Measurements from ENCODE around the gene TMC6. TPM values are rescaled to one million over a fixed set of nuclear protein-coding genes. Genes with fewer than 3 reads are reported as not detected.

Gene TMC6
- total and polyA plus RNA-seq, 2 of the 13 experiments (the other 11 are each of a cell fraction or from before 2014, with no cell fraction given) = 48.4 to 99.1 TPM

DNA sequence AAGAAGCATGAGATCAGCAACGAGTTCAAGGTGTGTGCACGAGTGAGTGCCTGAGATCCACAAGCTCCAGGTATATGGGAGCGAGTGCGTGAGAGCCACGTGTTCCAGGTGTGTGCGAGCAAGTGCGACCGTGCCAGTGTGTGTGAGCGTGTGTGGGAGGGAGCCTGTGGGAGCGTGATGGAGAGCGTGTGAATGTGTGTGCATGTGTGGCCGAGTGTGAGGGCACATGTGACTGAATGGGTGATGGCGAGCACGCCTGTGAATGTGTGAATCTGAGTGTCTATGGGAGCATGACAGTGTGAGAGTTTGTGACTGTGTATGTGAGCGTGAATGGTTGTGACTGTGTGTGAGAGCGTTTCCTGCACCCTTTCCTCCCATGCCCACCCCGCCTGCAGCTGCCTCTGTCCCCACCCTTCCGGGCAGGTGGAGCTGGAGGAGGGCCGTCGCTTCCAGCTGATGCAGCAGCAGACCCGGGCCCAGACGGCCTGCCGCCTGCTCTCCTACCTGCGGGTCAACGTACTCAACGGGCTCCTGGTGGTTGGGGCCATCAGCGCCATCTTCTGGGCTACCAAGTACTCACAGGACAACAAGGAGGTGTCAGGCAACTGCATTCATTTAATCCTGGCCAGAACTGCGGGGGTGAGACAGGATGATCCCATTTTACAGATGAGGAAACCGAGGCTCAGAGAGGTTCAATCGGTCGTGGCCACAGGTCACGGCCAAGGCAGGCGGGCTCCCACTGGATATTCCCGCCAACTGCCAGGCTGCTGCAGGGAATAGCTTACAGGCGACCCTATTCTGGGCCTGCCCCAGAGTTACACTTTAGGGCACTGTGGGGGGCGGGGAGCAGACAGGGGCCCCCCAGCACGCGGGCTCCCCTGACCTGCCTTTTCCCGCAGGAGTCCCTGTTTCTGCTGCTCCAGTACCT, 5.7 kb upstream of the TMC6 start (continued):
- peak; percentile 34; the same call in 1 of the 2 replicates for TF ChIP-seq MTA1 (CRISPR knock-in tag; IDR thresholded peaks at IDR 0.05; ENCODE audit: borderline replicate concordance)
- TF ChIP-seq HOXA3 (CRISPR knock-in tag; IDR thresholded peaks at IDR 0.05) = peak; percentile 35; the same call in 1 of the 2 replicates
- TF ChIP-seq MIER2 (CRISPR knock-in tag; IDR thresholded peaks at IDR 0.05) = 0 out of 2 replicates have a peak, but pooled peaks have one; percentile 23
- TF ChIP-seq SPEN (CRISPR knock-in tag; IDR thresholded peaks at IDR 0.05; ENCODE audit: low read depth) = no peak; the same call in 1 of the 2 replicates
- TF ChIP-seq SIX1 (CRISPR knock-in tag; IDR thresholded peaks at IDR 0.05; ENCODE audit: borderline replicate concordance) = no peak
- TF ChIP-seq CEBPG (CRISPR knock-in tag; IDR thresholded peaks at IDR 0.05) = no peak
- peak; percentile 72; the same call in 1 of the 2 replicates for TF ChIP-seq ZNF607 (CRISPR knock-in tag; IDR thresholded peaks at IDR 0.05; ENCODE audit: borderline replicate concordance)
- peak; percentile 71; the same call in 1 of the 2 replicates for TF ChIP-seq ZNF24 (IDR thresholded peaks at IDR 0.05)
- TF ChIP-seq SAP130 (CRISPR knock-in tag; IDR thresholded peaks at IDR 0.05; ENCODE audit: low read depth) = peak; percentile 47
- peak; percentile 37 for TF ChIP-seq HNRNPLL (IDR thresholded peaks at IDR 0.05; ENCODE audit: low read depth, low read length, poor library complexity, severe bottlenecking)
- TF ChIP-seq ZNF121 (CRISPR knock-in tag; IDR thresholded peaks at IDR 0.05) = 0 out of 2 replicates have a peak, but pooled peaks have one; percentile 47
- TF ChIP-seq NONO (IDR thresholded peaks at IDR 0.05) = no peak
- 0 out of 2 replicates have a peak, but pooled peaks have one; percentile 18 for TF ChIP-seq NONO (CRISPR knock-in tag; conservative IDR thresholded peaks at IDR 0.05)
- no peak for TF ChIP-seq IKZF4 (CRISPR knock-in tag; IDR thresholded peaks at IDR 0.05; ENCODE audit: borderline replicate concordance, low read depth, not compliant biosample characterization)
- TF ChIP-seq, protein P1, sequence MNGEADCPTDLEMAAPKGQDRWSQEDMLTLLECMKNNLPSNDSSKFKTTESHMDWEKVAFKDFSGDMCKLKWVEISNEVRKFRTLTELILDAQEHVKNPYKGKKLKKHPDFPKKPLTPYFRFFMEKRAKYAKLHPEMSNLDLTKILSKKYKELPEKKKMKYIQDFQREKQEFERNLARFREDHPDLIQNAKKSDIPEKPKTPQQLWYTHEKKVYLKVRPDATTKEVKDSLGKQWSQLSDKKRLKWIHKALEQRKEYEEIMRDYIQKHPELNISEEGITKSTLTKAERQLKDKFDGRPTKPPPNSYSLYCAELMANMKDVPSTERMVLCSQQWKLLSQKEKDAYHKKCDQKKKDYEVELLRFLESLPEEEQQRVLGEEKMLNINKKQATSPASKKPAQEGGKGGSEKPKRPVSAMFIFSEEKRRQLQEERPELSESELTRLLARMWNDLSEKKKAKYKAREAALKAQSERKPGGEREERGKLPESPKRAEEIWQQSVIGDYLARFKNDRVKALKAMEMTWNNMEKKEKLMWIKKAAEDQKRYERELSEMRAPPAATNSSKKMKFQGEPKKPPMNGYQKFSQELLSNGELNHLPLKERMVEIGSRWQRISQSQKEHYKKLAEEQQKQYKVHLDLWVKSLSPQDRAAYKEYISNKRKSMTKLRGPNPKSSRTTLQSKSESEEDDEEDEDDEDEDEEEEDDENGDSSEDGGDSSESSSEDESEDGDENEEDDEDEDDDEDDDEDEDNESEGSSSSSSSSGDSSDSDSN (CRISPR knock-in tag; IDR thresholded peaks at IDR 0.05) = peak; percentile 61
- TF ChIP-seq HNRNPL (IDR thresholded peaks at IDR 0.05; ENCODE audit: low read depth, low read length) = 0 out of 2 replicates have a peak, but pooled peaks have one; percentile 7
- 0 out of 2 replicates have a peak, but pooled peaks have one; percentile 85 for TF ChIP-seq RELA (CRISPR knock-in tag; IDR thresholded peaks at IDR 0.05)
- no peak for TF ChIP-seq ZNF552 (CRISPR knock-in tag; IDR thresholded peaks at IDR 0.05; ENCODE audit: borderline replicate concordance)
- peak; percentile 80 for TF ChIP-seq ZNF788 (CRISPR knock-in tag; IDR thresholded peaks at IDR 0.05; ENCODE audit: borderline replicate concordance)
- peak; percentile 15; the same call in 1 of the 2 replicates for TF ChIP-seq HMG20A (CRISPR knock-in tag; IDR thresholded peaks at IDR 0.05; ENCODE audit: borderline replicate concordance)
- TF ChIP-seq ZNF225 (CRISPR knock-in tag; IDR thresholded peaks at IDR 0.05) = peak; percentile 24; the same call in 1 of the 2 replicates
- TF ChIP-seq, protein P2, sequence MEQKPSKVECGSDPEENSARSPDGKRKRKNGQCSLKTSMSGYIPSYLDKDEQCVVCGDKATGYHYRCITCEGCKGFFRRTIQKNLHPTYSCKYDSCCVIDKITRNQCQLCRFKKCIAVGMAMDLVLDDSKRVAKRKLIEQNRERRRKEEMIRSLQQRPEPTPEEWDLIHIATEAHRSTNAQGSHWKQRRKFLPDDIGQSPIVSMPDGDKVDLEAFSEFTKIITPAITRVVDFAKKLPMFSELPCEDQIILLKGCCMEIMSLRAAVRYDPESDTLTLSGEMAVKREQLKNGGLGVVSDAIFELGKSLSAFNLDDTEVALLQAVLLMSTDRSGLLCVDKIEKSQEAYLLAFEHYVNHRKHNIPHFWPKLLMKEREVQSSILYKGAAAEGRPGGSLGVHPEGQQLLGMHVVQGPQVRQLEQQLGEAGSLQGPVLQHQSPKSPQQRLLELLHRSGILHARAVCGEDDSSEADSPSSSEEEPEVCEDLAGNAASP (CRISPR knock-in tag; IDR thresholded peaks at IDR 0.05; ENCODE audit: borderline replicate concordance) = peak; percentile 55; the same call in 1 of the 2 replicates
- peak; percentile 81; the same call in 1 of the 2 replicates for TF ChIP-seq CHD4 (IDR thresholded peaks at IDR 0.05; ENCODE audit: borderline replicate concordance, low read length)
- TF ChIP-seq HNF4G (IDR thresholded peaks at IDR 0.05; ENCODE audit: borderline replicate concordance, low read depth, low read length) = no peak
- TF ChIP-seq HNF4G (CRISPR knock-in tag; IDR thresholded peaks at IDR 0.05; ENCODE audit: borderline replicate concordance, low read depth) = 0 out of 2 replicates have a peak, but pooled peaks have one; percentile 22
- no peak; the same call in 1 of the 2 replicates for TF ChIP-seq CENPT (CRISPR knock-in tag; IDR thresholded peaks at IDR 0.05; ENCODE audit: low read depth)
- TF ChIP-seq ZSCAN9 (CRISPR knock-in tag; IDR thresholded peaks at IDR 0.05; ENCODE audit: borderline replicate concordance) = peak; percentile 72; the same call in 1 of the 2 replicates

Measured in HepG2 (cell line).